Thyroid gland (tissue), 4 donors: ENCODE data around the gene OR2H2. TPM values are rescaled to one million over a fixed set of nuclear protein-coding genes. Genes with fewer than 3 reads are reported as not detected.

Experiments used
- DNase-seq, 2 donors: peaks; one replicate each; pipeline ENCODE4 v3.0.0-alpha.2; 2019
- H3K27ac ChIP-seq, 3 donors: fragments of 200-600 bp; sonication (generic); 1 replicate in 2 of 3; 2 replicates in 1 of 3; pipeline ENCODE4 v1.5.1; 2016 to 2019; ENCODE audit warnings: mild to moderate bottlenecking in 1 of 3, moderate library complexity in 1 of 3
- H3K27me3 ChIP-seq: fragments of 200-600 bp; sonication (generic); one replicate; pipeline ENCODE4 v1.5.1; 2019
- H3K36me3 ChIP-seq, 2 donors: fragments of 200-600 bp; sonication (generic); one replicate each; pipeline ENCODE4 v1.5.1; 2016 to 2019
- H3K4me1 ChIP-seq, 2 donors: fragments of 200-600 bp; sonication (generic); one replicate each; pipeline ENCODE4 v1.5.1; 2017 to 2019
- H3K4me3 ChIP-seq, 3 donors: fragments of 200-600 bp; sonication (generic); replicated peaks in 1 of 3; 1 replicate in 2 of 3; 2 replicates in 1 of 3; pipeline ENCODE4 v1.5.1; 2016; ENCODE audit warnings: mild to moderate bottlenecking in 1 of 3
- H3K9me3 ChIP-seq: fragments of 200-600 bp; sonication (generic); one replicate; pipeline ENCODE4 v1.5.1; 2017
- CTCF ChIP-seq, 6 experiments: fragments of 200-600 bp in 3 of 6; fragments of 450-650 bp in 3 of 6; sonication (generic) in 3 of 6; IDR thresholded peaks; one replicate each; pipeline ENCODE4 v1.5.1; 2016 to 2019; ENCODE audit warnings: antibody characterized with exemption in 6 of 6, mild to moderate bottlenecking in 2 of 6, inconsistent platforms in 1 of 6, moderate library complexity in 1 of 6
- POLR2A ChIP-seq, 2 donors: fragments of 450-650 bp; IDR thresholded peaks; one replicate each; pipeline ENCODE4 v1.6.1; 2017; ENCODE audit warnings: antibody characterized with exemption in 2 of 2, mild to moderate bottlenecking in 2 of 2, moderate library complexity in 1 of 2
- WGBS, 2 donors: methylation state at CpG; one replicate each; pipeline ENCODE4 v1.1.5; 2017; 5-methylcytosine and 5-hydroxymethylcytosine counted together
- intact Hi-C: fragments of 100-400 bp; cut with DNase I; formaldehyde crosslinking; loops from one replicate; pipeline ENCODE4 v1.15.1; 2023
- total RNA-seq, 4 donors: library from RNA; depleted of rRNA; stranded (reverse); fragments of >200 nt; gene quantifications; one replicate each; pipeline ENCODE4 v1.2.3, GENCODE V29; 2016

OR2H2 gene
- total RNA-seq, 4 donors from 2014 or later, result not detected

- H3K36me3 ChIP-seq, result no peaks in the 10 kb centered on the region
- DNase-seq, result no peak
- TF ChIP-seq CTCF (IDR thresholded peaks at IDR 0.05), result no peak
- TF ChIP-seq POLR2A (IDR thresholded peaks at IDR 0.05), result no peak
- WGBS, 2 donors, result 89 to 96% methylated on average over 2 of the region's 2 CpGs
- intact Hi-C loops, result no loop called here
- peaks cover 13 to 30% of the 10 kb centered on the region in 2 donors for H3K4me1 ChIP-seq
- no peaks in the 10 kb centered on the region for H3K9me3 ChIP-seq
- H3K27ac ChIP-seq, result no peak overlapping the region
- no peaks in the 10 kb centered on the region for H3K27me3 ChIP-seq
- H3K4me3 ChIP-seq, result no peak overlapping the region
Measured at GRCh38 chr6:29629571-29629970, 44.6 kb downstream of the OR2H2 start.

- intact Hi-C loops, result no loop called here
- no peak for DNase-seq
- 80 to 89% methylated on average over 9 of the region's 9 CpGs for WGBS, 2 donors
- Histone ChIP-seq H3K27me3 (no peaks in the 10 kb centered on the region), H3K27ac (no peak overlapping the region), H3K9me3 (no peaks in the 10 kb centered on the region), H3K36me3 (no peaks in the 10 kb centered on the region), H3K4me1 (peaks cover 13 to 30% of the 10 kb centered on the region in 2 donors), H3K4me3 (no peak overlapping the region)
- no peak for TF ChIP-seq POLR2A (IDR thresholded peaks at IDR 0.05)
- TF ChIP-seq CTCF (IDR thresholded peaks at IDR 0.05), result no peak
Measured at GRCh38 chr6:29630315-29630714, 45.4 kb downstream of the OR2H2 start.

GRCh38 chr6:29631209-29631810 lies 46.4 kb downstream of the OR2H2 start:
- Histone ChIP-seq H3K9me3 (no peaks in the 10 kb centered on the region), H3K4me1 (peaks cover 13 to 30% of the 10 kb centered on the region in 2 donors), H3K27ac (no peak overlapping the region), H3K27me3 (no peaks in the 10 kb centered on the region), H3K4me3 (peak overlapping the region in 1 of 3 donors; percentile 68), H3K36me3 (no peaks in the 10 kb centered on the region)
- DNase-seq, result no peak
- no peak for TF ChIP-seq POLR2A (IDR thresholded peaks at IDR 0.05)
- no peak for TF ChIP-seq CTCF (IDR thresholded peaks at IDR 0.05)
- WGBS, 2 donors, result 77 to 87% methylated on average over 10 to 14 of the region's 14 CpGs
- intact Hi-C loops, result no loop called here

- Histone ChIP-seq H3K4me3 (peak overlapping the region; percentile 35 to 96 (median 68)), H3K27me3 (no peaks in the 10 kb centered on the region), H3K4me1 (peaks cover 13 to 30% of the 10 kb centered on the region in 2 donors), H3K27ac (peak overlapping the region in 2 of 3 donors; percentile 57 to 68), H3K36me3 (no peaks in the 10 kb centered on the region), H3K9me3 (no peaks in the 10 kb centered on the region)
- peak; percentile 33 to 50 for DNase-seq
- 5 to 7% methylated on average over 26 to 39 of the region's 53 CpGs for WGBS, 2 donors
- TF ChIP-seq CTCF (IDR thresholded peaks at IDR 0.05), result no peak
- no peak for TF ChIP-seq POLR2A (IDR thresholded peaks at IDR 0.05)
- intact Hi-C loops, result no loop called here
Measured at GRCh38 chr6:29631860-29632731, 47.2 kb downstream of the OR2H2 start.
